Measurements from ENCODE around the gene GRK6. TPM values are rescaled to one million over a fixed set of nuclear protein-coding genes. Genes with fewer than 3 reads are reported as not detected.

Gene GRK6
- total and polyA plus RNA-seq, 2 of the 4 experiments (the other 2 are of a cell fraction), result 25.3 to 30.1 TPM

GRCh38 chr5:177434942-177435738, 8.7 kb downstream of the GRK6 start:
- Histone ChIP-seq H4K20me1 (ENCODE audit: insufficient read depth, low read length) (peaks cover 10% of the 10 kb centered on the region; the same call in 1 of the 2 replicates), H2AK9ac (replicated peaks; ENCODE audit: low read depth, low read length, poor library complexity) (no peak overlapping the region), H3K4me3 (ENCODE audit: insufficient read depth, low read depth, low read length) (no peak overlapping the region), H2BK5ac (ENCODE audit: low read depth, low read length, poor library complexity, severe bottlenecking) (no peak overlapping the region), H2AK5ac (ENCODE audit: low read depth, low read length) (no peak overlapping the region), H4K91ac (ENCODE audit: insufficient read depth, low read depth, low read length) (no peak overlapping the region), H3K4ac (ENCODE audit: low read depth, low read length) (no peak overlapping the region), H3K4me1 (ENCODE audit: control insufficient read depth, insufficient read depth, low read length) (no peaks in the 10 kb centered on the region), H3K9ac (ENCODE audit: low read depth, low read length) (no peak overlapping the region), H3K36me3 (ENCODE audit: control insufficient read depth, insufficient read depth, low read length) (peaks cover 53% of the 10 kb centered on the region), H4K8ac (ENCODE audit: low read depth in 2 of 2, low read length in 2 of 2) (no peak overlapping the region), H3K14ac (replicated peaks; ENCODE audit: low read depth, low read length) (no peak overlapping the region), H3K56ac (ENCODE audit: extremely low read depth, insufficient read depth, low read length) (no peak overlapping the region), H3K79me1 (ENCODE audit: low read depth in 1 of 2, low read length in 2 of 2) (peaks cover 0 to 11% of the 10 kb centered on the region in 2 experiments; a peak in 2 of 4 replicates), H3K27ac (ENCODE audit: insufficient read depth, low read length) (no peak overlapping the region), H2AFZ (replicated peaks; ENCODE audit: low read length, poor library complexity) (no peak overlapping the region), H3K4me2 (ENCODE audit: low read depth, low read length) (no peak overlapping the region), H4K5ac (ENCODE audit: low read depth, low read length) (no peak overlapping the region), H2BK120ac (ENCODE audit: low read depth, low read length) (no peak overlapping the region), H3K18ac (ENCODE audit: low read depth, low read length) (no peak overlapping the region), H2BK20ac (ENCODE audit: low read depth, low read length) (no peak overlapping the region), H3K9me3 (ENCODE audit: control insufficient read depth, insufficient read depth, low read length) (no peaks in the 10 kb centered on the region), H3K9me1 (ENCODE audit: insufficient read depth, low read length) (peaks cover 6% of the 10 kb centered on the region; the same call in 1 of the 2 replicates), H3K23ac (ENCODE audit: low read depth, low read length) (no peak overlapping the region), H3K27me3 (ENCODE audit: control insufficient read depth, insufficient read depth, low read length) (no peaks in the 10 kb centered on the region), H2BK15ac (ENCODE audit: low read depth, low read length) (no peak overlapping the region)
- BruUV-seq (replicated peaks), result no TSS peak
- WGBS, 2 experiments (ENCODE audit: extremely low coverage in 2 of 2, insufficient read length in 1 of 2), result 67% methylated on average over 3 of the region's 20 CpGs; no CpG with 5 or more reads in 1 of the 2 experiments
- TF ChIP-seq ELK1 (IDR thresholded peaks at IDR 0.05; ENCODE audit: borderline replicate concordance, low read depth, low read length) (no peak), SMC3 (IDR thresholded peaks at IDR 0.05; ENCODE audit: low read depth, low read length) (no peak), MXI1 (IDR thresholded peaks at IDR 0.05; ENCODE audit: borderline replicate concordance, low read depth, low read length) (no peak), MAZ (IDR thresholded peaks at IDR 0.05; ENCODE audit: borderline replicate concordance, low read depth, low read length) (no peak)
- dilution Hi-C loops (cut with HindIII; ENCODE audit: low sequenced_read_pairs, unreplicated experiment) (no loop called here), intact Hi-C loops (cut with micrococcal nuclease) (no loop called here), in situ Hi-C loops (cut with MboI; ENCODE audit: low sequenced_read_pairs) (no loop called here)
- ChIA-PET POLR2A (ENCODE audit: unreplicated experiment) (no interaction called here), CTCF (no interaction called here)
- ATAC-seq (ENCODE audit: low read depth), result no peak
- DNase-seq, result no peak
